Stomach (tissue), 4 donors: Measurements from ENCODE around the gene CAVIN1.

Experiments used
- EP300 ChIP-seq: sonication (generic); formaldehyde crosslinking; IDR thresholded peaks from one replicate; pipeline ENCODE4 v1.6.1; 2017; ENCODE audit warnings: antibody characterized with exemption
- POLR2A ChIP-seq, 4 donors: fragments of 450-650 bp; IDR thresholded peaks; one replicate each; pipeline ENCODE4 v1.6.1; 2016; ENCODE audit warnings: antibody characterized with exemption in 4 of 4, control low read depth in 2 of 4, mild to moderate bottlenecking in 1 of 4, moderate library complexity in 1 of 4
- POLR2AphosphoS5 ChIP-seq, 3 donors: sonication (generic); formaldehyde crosslinking; IDR thresholded peaks; one replicate each; pipeline ENCODE4 v1.6.1; 2016; ENCODE audit warnings: antibody characterized with exemption in 3 of 3
- TF ChIP-seq, protein P1 (sequence below), 7 experiments: fragments of 450-650 bp in 4 of 7; fragments of 200-600 bp in 3 of 7; sonication (generic) in 3 of 7; IDR thresholded peaks; one replicate each; pipeline ENCODE4 v1.5.1; 2016 to 2019; ENCODE audit warnings: antibody characterized with exemption in 7 of 7, control low read depth in 2 of 7, mild to moderate bottlenecking in 1 of 7

DNA sequence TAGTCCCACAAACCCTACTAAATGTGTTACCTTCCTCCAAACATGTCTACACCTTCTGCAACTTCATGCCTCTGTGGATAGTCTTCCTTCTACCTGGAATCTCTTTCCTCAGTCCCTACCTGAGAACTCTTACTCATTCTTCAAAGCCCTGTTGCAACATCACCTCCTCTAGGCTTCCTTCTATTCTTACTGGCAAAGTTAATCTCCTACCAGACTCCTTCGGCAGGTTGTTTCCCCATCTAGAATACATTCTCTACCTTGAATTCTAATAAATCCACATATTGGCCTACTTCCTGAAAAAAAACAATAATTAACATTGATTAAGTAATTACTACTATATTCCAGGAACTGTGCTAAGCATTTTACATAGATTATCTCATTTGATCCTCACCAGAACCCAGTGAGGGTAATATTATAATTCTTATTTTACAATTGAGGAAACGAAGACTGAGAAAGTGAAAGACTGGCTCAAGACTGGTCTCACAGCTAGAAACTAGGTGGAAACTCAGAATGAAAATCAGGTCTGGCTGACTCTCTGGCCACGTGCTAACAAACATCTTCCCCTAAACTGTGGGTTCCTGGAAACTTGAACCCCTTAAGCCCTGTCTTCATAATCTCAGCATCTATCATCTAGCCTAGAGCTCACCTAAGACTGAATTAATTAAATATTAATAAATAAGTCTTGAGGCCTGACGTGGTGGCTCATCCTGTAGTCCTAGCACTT, 30.2 kb downstream of the CAVIN1 start:
- TF ChIP-seq, protein P1, sequence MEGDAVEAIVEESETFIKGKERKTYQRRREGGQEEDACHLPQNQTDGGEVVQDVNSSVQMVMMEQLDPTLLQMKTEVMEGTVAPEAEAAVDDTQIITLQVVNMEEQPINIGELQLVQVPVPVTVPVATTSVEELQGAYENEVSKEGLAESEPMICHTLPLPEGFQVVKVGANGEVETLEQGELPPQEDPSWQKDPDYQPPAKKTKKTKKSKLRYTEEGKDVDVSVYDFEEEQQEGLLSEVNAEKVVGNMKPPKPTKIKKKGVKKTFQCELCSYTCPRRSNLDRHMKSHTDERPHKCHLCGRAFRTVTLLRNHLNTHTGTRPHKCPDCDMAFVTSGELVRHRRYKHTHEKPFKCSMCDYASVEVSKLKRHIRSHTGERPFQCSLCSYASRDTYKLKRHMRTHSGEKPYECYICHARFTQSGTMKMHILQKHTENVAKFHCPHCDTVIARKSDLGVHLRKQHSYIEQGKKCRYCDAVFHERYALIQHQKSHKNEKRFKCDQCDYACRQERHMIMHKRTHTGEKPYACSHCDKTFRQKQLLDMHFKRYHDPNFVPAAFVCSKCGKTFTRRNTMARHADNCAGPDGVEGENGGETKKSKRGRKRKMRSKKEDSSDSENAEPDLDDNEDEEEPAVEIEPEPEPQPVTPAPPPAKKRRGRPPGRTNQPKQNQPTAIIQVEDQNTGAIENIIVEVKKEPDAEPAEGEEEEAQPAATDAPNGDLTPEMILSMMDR (IDR thresholded peaks at IDR 0.05): no peak
- TF ChIP-seq POLR2A (IDR thresholded peaks at IDR 0.05) (no peak), POLR2AphosphoS5 (IDR thresholded peaks at IDR 0.05) (no peak), EP300 (no peak)
